B cell (primary cell): ENCODE data around the gene SLC23A2. TPM values are rescaled to one million over a fixed set of nuclear protein-coding genes. Genes with fewer than 3 reads are reported as not detected.

Source experiments
- ATAC-seq: fragments of 200-7000 bp; cut with Tn5 transposase; one replicate; pipeline ENCODE4 v1.10.0; 2021; ENCODE audit warnings: low read depth, mild to moderate bottlenecking, moderate number of reproducible peaks, moderate library complexity
- CTCF ChIA-PET: fragments of 350-600 bp; sonication (Branson Sonifier 250); formaldehyde crosslinking; loops from one replicate; lab custom pipeline; 2021; ENCODE audit warnings: antibody characterized with exemption, inconsistent platforms; lab: Charles Lee
- POLR2A ChIA-PET: fragments of 350-600 bp; sonication (Branson Sonifier 250); formaldehyde crosslinking; loops from one replicate; lab custom pipeline; 2021; ENCODE audit warnings: antibody characterized with exemption; lab: Charles Lee
- DNase-seq: peaks from one replicate; pipeline ENCODE4 v3.0.0; 2013
- H2AFZ ChIP-seq: 2 replicates; pipeline ENCODE4 v1.6.1; 2012; ENCODE audit warnings: mild to moderate bottlenecking, low read depth, low read length; ENCODE audit not compliant: insufficient read depth, poor library complexity, severe bottlenecking
- H3K27ac ChIP-seq, 2 donors: 1 replicate in 1 of 2; 2 replicates in 1 of 2; pipeline ENCODE4 v1.5.1; 2012 to 2013; ENCODE audit warnings: low read length in 2 of 2, mild to moderate bottlenecking in 2 of 2, moderate library complexity in 1 of 2
- H3K27me3 ChIP-seq, 4 experiments: fragments of 200-600 bp in 1 of 4; sonication (generic) in 1 of 4; replicated peaks in 1 of 4; 1 replicate in 2 of 4; 2 replicates in 2 of 4; pipeline versions ENCODE4 v1.6.1 to v1.7.0; 2013 to 2016; ENCODE audit warnings: low read length in 3 of 4, mild to moderate bottlenecking in 2 of 4, mixed read lengths in 1 of 4, moderate library complexity in 1 of 4; ENCODE audit not compliant: insufficient read depth in 4 of 4, control insufficient read depth in 3 of 4; ENCODE audit errors: control extremely low read depth in 1 of 4
- H3K36me3 ChIP-seq, 2 experiments: replicated peaks in 1 of 2; 1 replicate in 1 of 2; 2 replicates in 1 of 2; pipeline versions ENCODE4 v1.6.1 to v1.7.1; 2013; ENCODE audit warnings: low read length in 1 of 2; ENCODE audit not compliant: insufficient read depth in 2 of 2, control insufficient read depth in 1 of 2; ENCODE audit errors: control extremely low read depth in 1 of 2, extremely low read depth in 1 of 2
- H3K4me1 ChIP-seq, 2 donors: fragments of 200-600 bp in 1 of 2; sonication (generic) in 1 of 2; 1 replicate in 1 of 2; 2 replicates in 1 of 2; pipeline versions ENCODE4 v1.5.1 to v1.6.1; 2013 to 2017; ENCODE audit warnings: low read length in 2 of 2; ENCODE audit not compliant: control insufficient read depth in 2 of 2, insufficient read depth in 2 of 2
- H3K4me2 ChIP-seq: replicated peaks from 2 replicates; pipeline ENCODE3; 2012; ENCODE audit warnings: mild to moderate bottlenecking, low read depth, low read length; ENCODE audit not compliant: poor library complexity, severe bottlenecking
- H3K4me3 ChIP-seq, 5 experiments: fragments of 200-600 bp in 1 of 5; sonication (generic) in 1 of 5; 1 replicate in 3 of 5; 2 replicates in 2 of 5; pipeline versions ENCODE4 v1.5.1 to v1.7.0; 2011 to 2016; ENCODE audit warnings: low read length in 4 of 5, mild to moderate bottlenecking in 4 of 5, low read depth in 2 of 5, control low read depth in 1 of 5, moderate library complexity in 1 of 5; ENCODE audit not compliant: insufficient read depth in 1 of 5; ENCODE audit errors: control extremely low read depth in 1 of 5, extremely low read depth in 1 of 5
- H3K79me2 ChIP-seq: fragments of 200-600 bp; sonication (generic); one replicate; pipeline ENCODE4 v1.6.0; 2016; ENCODE audit warnings: low read length; ENCODE audit not compliant: control insufficient read depth, insufficient read depth
- H3K9ac ChIP-seq: fragments of 200-600 bp; sonication (generic); 2 replicates; pipeline ENCODE4 v1.6.1; 2017; ENCODE audit warnings: mild to moderate bottlenecking, low read length, moderate library complexity
- H3K9me3 ChIP-seq, 3 donors: one replicate each; pipeline versions ENCODE4 v1.6.1 to v1.7.1; 2013; ENCODE audit warnings: low read length in 2 of 3; ENCODE audit not compliant: control insufficient read depth in 2 of 3, insufficient read depth in 1 of 3; ENCODE audit errors: control extremely low read depth in 1 of 3
- H4K20me1 ChIP-seq: 2 replicates; pipeline ENCODE4 v1.6.0; 2012; ENCODE audit warnings: mild to moderate bottlenecking, low read length; ENCODE audit not compliant: insufficient read depth, control insufficient read depth, poor library complexity, severe bottlenecking
- H3K27ac Mint-ChIP-seq: one replicate; pipeline ENCODE4 v1.8.0; 2021; ENCODE audit warnings: mixed read lengths
- H3K27me3 Mint-ChIP-seq: one replicate; pipeline ENCODE4 v1.8.0; 2021; ENCODE audit warnings: mixed read lengths
- H3K4me1 Mint-ChIP-seq: one replicate; pipeline ENCODE4 v1.8.0; 2021; ENCODE audit warnings: mixed read lengths
- H3K4me3 Mint-ChIP-seq: one replicate; pipeline ENCODE4 v1.8.0; 2021; ENCODE audit warnings: mixed read lengths
- H3K9me3 Mint-ChIP-seq: one replicate; pipeline ENCODE4 v1.8.0; 2022; ENCODE audit warnings: mixed read lengths; ENCODE audit not compliant: insufficient read depth
- EZH2 ChIP-seq: IDR thresholded peaks from 2 replicates; pipeline ENCODE4 v1.6.1; 2012; ENCODE audit warnings: borderline replicate concordance, low read depth, mild to moderate bottlenecking, moderate library complexity, low read length; ENCODE audit not compliant: insufficient read depth, poor library complexity, severe bottlenecking
- WGBS: methylation state at CpG from one replicate; pipeline ENCODE4 v1.1.5; 2013; ENCODE audit warnings: missing lambda C conversion rate; ENCODE audit not compliant: insufficient coverage; 5-methylcytosine and 5-hydroxymethylcytosine counted together
- intact Hi-C: fragments of 100-400 bp; cut with micrococcal nuclease; formaldehyde crosslinking; loops from one replicate; pipeline ENCODE4 v1.10.0; 2022
- polyA plus RNA-seq: library from polyadenylated mRNA; depleted of rRNA; stranded (reverse); fragments of >200 nt; gene quantifications from 2 replicates; pipeline ENCODE4 v1.2.3, GENCODE V29; 2012
- total RNA-seq, 2 donors: library from RNA; stranded (reverse); fragments of 120-200 nt in 1 of 2; gene quantifications; 1 replicate in 1 of 2; 2 replicates in 1 of 2; pipeline versions ENCODE4 v1.2.3 to v1.2.4, GENCODE V29; 2013 to 2022
- TF ChIP-seq, protein P1 (sequence below): fragments of 200-600 bp; IDR thresholded peaks from one replicate; pipeline ENCODE4 v1.8.0; 2022; ENCODE audit warnings: antibody characterized with exemption, mild to moderate bottlenecking

The SLC23A2 gene
- total and polyA plus RNA-seq, 2 donors (not counting 1 experiment from before 2014, with no cell fraction given): 23.6 to 70.7 TPM

DNA sequence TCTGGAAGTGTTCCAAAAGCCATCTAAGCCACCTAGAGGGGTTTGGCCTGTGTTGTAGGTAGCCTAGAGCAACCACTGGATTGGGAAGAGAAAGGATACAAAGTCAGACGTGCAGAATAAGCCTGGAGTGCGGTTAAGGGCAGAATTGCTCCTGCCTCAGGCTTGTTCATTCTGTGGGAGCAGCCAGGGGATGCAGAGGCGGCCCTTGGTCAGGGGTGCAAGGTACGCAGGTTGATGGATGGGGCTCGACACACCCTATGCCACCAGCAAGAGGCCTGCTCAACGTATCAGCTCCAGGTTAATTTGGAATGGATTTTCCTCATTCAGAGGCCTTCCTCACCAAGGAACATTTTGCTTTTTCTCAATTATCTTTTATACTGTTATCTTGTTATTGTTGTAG, 129.8 kb downstream of the SLC23A2 start:
- TF ChIP-seq, protein P1, sequence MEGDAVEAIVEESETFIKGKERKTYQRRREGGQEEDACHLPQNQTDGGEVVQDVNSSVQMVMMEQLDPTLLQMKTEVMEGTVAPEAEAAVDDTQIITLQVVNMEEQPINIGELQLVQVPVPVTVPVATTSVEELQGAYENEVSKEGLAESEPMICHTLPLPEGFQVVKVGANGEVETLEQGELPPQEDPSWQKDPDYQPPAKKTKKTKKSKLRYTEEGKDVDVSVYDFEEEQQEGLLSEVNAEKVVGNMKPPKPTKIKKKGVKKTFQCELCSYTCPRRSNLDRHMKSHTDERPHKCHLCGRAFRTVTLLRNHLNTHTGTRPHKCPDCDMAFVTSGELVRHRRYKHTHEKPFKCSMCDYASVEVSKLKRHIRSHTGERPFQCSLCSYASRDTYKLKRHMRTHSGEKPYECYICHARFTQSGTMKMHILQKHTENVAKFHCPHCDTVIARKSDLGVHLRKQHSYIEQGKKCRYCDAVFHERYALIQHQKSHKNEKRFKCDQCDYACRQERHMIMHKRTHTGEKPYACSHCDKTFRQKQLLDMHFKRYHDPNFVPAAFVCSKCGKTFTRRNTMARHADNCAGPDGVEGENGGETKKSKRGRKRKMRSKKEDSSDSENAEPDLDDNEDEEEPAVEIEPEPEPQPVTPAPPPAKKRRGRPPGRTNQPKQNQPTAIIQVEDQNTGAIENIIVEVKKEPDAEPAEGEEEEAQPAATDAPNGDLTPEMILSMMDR: no peak
- TF ChIP-seq EZH2: no peak
- no peak overlapping the region for H3K4me3 Mint-ChIP-seq
- no peak overlapping the region for H3K27ac Mint-ChIP-seq
- no peaks in the 10 kb centered on the region for H3K27me3 ChIP-seq
- DNase-seq (no peak), ATAC-seq (no peak)
- H3K4me1 ChIP-seq: no peaks in the 10 kb centered on the region
- H3K4me1 Mint-ChIP-seq: peaks cover 9% of the 10 kb centered on the region
- H3K4me2 ChIP-seq: no peak overlapping the region
- no peak overlapping the region for H2AFZ ChIP-seq
- H3K27me3 Mint-ChIP-seq: no peaks in the 10 kb centered on the region
- H3K79me2 ChIP-seq: no peaks in the 10 kb centered on the region
- ChIA-PET POLR2A (no interaction called here), CTCF (interaction anchor here (0.5 kb wide), 1 partner anchor 53 kb away, joined by 4 read pairs; no protein-coding TSS in a partner anchor)
- H3K9me3 ChIP-seq: no peaks in the 10 kb centered on the region
- H3K27ac ChIP-seq: no peak overlapping the region
- whole genome bisulfite sequencing: 98% methylated on average over 5 of the region's 6 CpGs
- no peak overlapping the region for H3K9ac ChIP-seq
- intact Hi-C loops: no loop called here
- peaks cover 8 to 66% of the 10 kb centered on the region in 2 experiments for H3K36me3 ChIP-seq
- H4K20me1 ChIP-seq: no peaks in the 10 kb centered on the region
- H3K4me3 ChIP-seq: no peak overlapping the region
- no peaks in the 10 kb centered on the region for H3K9me3 Mint-ChIP-seq

DNA sequence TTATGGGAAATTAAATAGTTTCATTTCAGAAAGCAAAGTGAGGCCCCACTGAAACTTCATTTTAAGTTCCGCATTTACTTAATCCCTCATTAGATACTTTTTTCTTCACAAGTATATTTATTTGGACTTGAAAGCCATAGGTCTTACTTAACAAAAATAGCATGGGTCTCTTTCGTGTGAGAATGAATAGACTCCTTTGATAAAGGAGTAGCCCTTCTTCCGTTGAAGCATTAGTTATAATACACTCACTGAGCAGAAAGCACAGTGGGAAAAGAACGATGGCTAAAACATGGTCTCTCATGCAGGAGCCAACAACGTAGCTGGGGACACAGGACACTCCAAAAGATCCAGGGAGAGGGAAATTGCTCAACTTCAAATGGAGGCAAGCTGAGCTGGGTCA, 130.4 kb downstream of the SLC23A2 start:
- H2AFZ ChIP-seq: no peak overlapping the region
- no peak for DNase-seq
- H3K4me1 ChIP-seq: no peaks in the 10 kb centered on the region
- 100% methylated on average over 4 of the region's 5 CpGs for WGBS
- ChIA-PET POLR2A (no interaction called here), CTCF (no interaction called here)
- no peak overlapping the region for H3K27ac ChIP-seq
- no peak overlapping the region for H3K4me3 Mint-ChIP-seq
- H3K4me2 ChIP-seq: no peak overlapping the region
- intact Hi-C loops: no loop called here
- H4K20me1 ChIP-seq: no peaks in the 10 kb centered on the region
- no peaks in the 10 kb centered on the region for H3K27me3 Mint-ChIP-seq
- H3K9ac ChIP-seq: no peak overlapping the region
- no peaks in the 10 kb centered on the region for H3K9me3 Mint-ChIP-seq
- H3K79me2 ChIP-seq: no peaks in the 10 kb centered on the region
- no peak for ATAC-seq
- no peak for TF ChIP-seq EZH2
- TF ChIP-seq, protein P1: no peak
- no peaks in the 10 kb centered on the region for H3K9me3 ChIP-seq
- H3K4me1 Mint-ChIP-seq: peaks cover 5% of the 10 kb centered on the region
- no peak overlapping the region for H3K27ac Mint-ChIP-seq
- peaks cover 6 to 67% of the 10 kb centered on the region in 2 experiments for H3K36me3 ChIP-seq
- H3K27me3 ChIP-seq: no peaks in the 10 kb centered on the region
- H3K4me3 ChIP-seq: no peak overlapping the region
